Stromal cell of bone marrow (primary cell): ENCODE results near the gene HEPACAM.

Source experiments
- DNase-seq: peaks from one replicate; pipeline ENCODE4 v3.0.0-alpha.2; 2012; ENCODE audit warnings: low read depth

Gene HEPACAM

DNA sequence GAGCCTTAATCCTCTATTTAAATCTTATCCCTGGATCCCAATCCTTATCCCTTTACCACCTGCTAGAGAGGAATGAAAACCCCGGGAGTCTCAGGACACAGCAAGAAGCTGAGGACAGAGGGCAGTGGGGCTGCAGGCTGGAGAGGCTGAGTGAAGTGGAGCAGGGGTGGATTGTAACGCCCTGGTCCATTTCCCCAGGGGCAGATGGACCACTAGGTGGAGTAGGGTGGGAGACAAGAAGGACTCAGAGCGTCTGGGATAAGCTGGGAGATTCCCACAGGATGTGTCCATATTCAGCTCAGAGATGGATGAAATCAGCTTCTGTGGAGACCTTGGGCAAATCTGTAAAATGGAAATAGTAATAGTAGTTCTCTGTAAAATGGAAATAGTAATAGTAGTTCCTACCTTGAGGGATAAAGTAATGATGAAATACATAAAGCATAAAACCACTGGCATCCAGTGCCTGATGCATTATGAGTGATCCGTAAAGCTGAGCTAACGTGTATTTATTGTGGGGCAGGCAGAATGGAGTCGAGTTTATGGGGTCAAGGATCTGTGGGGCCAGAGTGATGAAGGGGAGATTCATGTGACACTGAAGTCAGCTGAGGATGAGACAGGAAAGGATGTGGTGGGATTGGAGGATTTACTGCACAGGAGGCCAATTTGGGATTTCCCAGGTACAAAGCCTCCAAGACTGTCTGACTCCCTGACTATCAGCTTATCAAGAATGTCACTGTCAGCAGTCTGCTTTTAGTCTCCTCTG lies 36.3 kb downstream of the HEPACAM start:
- no peak for DNase-seq

DNA sequence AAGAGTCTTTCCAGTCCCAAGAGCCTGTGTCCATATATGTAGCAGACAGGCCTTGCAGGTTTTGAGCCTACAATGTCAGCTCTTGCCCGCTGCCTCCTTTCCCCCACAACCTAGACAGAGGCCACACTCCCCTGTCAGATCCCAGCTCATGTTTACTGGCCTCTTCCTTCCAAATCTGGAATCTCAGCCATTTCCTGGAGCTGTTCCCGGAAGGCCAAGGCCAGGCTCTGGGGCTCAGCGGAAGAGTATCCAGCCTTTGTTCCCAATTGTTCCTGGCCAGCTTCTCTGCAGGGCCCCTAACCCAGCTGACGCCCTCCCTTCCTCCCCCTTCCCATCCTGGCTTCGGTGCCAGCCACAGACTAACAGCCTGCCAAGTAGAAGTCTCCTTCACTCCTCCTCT lies 37.1 kb downstream of the HEPACAM start:
- DNase-seq: peak; percentile 48

- DNase-seq: peak; percentile 88
Measured at GRCh38 chr11:124898263-124898680, 37.6 kb downstream of the HEPACAM start.

DNA sequence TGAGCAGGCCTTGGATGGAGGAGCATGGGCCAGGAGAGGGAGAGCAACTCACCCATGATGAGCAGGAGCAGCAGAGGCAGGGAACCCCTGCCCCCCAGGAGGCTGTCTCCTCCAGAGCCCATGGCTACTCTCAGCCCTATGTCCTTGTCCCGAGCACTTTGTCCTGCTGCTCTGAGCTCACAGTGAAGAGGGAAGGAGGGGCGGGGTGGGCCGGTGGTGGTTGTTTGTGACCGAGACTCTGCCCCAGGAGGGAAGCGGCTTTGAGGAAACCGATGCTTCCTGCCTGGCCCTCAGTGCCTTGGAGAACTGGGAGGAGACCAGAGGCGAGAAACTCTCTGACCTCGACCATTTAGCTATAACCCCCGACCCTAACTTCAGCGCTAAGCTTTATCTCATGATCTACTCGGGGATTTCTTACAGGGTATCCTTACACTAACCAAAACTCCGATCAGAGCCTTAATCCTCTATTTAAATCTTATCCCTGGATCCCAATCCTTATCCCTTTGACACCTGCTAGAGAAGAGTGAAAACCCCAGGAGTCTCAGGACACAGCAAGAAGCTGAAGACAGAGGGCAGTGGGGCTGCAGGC lies 38.1 kb downstream of the HEPACAM start, which contains the start of gene ROBO4:
Gene ROBO4 (minus strand): TSS at position 192 of the 589 bp plus-strand sequence. CDS start 70 bp downstream, at position 122.
- DNase-seq: no peak

GRCh38 chr11:124896821-124897391 lies 38.9 kb downstream of the HEPACAM start:
- no peak for DNase-seq

- DNase-seq: no peak
Measured at GRCh38 chr11:124896071-124896750, 39.6 kb downstream of the HEPACAM start.

DNA sequence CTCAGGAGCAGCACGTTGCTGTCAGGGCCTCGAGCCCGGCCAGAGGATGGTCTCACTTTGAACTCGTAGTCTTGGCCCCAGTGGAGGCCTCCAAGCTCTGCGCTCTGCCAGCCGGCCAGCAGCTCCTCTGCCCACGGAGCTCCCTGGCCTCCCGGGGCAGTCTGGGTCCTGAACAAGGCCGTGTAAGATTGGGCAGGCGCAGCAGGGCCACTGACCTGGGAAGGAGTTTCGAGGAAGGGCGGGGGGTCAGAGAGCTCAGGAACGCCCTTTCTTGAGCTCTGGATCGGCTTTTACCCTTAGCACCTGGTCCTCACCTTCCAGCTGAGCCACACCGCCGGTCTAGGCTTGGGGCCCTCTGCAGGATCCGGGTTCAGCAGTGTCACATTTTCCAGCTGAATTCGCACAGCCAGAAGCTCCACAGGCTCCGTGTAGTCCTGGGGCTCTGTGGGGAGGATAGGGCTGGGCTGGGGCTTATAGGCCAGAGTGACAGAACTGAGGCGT lies 40.3 kb downstream of the HEPACAM start:
- no peak for DNase-seq

DNA sequence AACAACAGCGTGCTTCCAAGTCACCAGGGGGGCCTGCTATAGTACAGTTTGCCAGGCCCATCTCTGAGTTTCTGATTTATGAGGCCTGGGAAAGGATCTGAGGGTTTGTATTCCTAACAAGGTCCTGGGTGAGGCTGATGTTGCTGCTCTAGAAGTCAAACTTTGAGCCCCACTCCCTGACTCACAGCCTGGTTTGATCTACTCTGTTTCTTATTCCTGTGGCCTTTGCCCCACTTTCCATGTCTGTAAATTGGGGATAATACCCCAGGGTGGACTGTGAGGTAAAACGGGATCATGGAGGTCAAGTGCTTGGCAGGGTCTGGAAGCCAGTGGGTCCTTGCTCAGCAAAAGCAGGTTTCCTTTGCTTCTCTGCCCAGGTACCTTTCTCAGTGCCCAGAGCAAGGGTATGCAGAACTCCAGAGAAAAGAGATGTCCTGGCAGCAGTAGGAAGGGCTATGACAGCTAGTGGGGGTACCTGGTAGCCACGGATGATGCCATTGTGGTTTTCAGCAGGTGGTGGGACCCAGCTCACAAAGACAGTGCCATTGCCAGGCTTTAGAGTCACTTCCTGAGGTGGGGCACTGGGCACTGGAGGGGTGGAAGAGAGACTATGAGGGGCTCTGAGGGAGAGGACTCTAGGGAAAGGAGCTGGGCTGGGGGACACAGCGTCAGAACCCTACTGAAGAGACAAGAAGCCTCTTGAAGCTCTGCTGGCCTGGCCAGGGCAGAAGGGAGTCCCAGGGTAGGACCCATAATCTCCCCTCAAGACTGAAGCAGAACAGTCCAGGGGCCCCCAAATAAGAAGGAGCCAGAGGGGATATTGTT lies 41.0 kb downstream of the HEPACAM start:
- no peak for DNase-seq

GRCh38 chr11:124893781-124894401 lies 42.0 kb downstream of the HEPACAM start:
- no peak for DNase-seq

DNA sequence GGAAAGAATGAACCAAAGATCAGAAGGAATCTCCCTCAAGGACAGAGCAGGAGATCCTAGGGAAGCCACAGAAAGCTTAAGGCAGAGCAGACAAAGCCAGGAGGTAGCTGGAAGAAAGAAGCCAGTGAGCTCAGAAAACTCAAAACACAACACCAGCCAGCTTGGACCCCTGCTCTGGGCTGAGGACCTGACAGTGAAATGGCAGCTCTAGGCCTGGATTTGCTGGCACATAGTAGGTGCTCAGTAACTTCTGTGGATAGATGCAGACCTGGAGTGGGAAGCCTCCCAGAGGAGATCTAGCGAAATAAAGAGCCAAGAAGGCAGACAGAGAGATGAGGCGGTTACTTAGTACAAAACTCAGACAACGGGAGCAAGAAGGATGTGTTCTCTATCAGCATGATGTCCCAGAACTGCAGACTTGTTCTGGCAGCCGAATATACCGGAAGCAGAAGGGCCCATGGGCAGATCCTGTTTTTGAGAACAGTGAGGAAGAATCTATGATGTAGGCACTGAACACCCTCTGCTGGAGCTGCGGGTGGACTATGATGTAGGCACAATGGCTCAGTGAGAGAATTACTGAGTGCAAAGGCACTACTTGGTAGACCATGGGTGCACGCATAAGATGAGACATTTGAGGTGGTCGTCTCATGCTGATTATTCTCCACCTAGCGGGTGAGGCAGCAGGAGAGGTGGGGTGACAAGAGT lies 42.9 kb downstream of the HEPACAM start:
- no peak for DNase-seq

- no peak for DNase-seq
Measured at GRCh38 chr11:124892146-124892545, 43.7 kb downstream of the HEPACAM start.

DNA sequence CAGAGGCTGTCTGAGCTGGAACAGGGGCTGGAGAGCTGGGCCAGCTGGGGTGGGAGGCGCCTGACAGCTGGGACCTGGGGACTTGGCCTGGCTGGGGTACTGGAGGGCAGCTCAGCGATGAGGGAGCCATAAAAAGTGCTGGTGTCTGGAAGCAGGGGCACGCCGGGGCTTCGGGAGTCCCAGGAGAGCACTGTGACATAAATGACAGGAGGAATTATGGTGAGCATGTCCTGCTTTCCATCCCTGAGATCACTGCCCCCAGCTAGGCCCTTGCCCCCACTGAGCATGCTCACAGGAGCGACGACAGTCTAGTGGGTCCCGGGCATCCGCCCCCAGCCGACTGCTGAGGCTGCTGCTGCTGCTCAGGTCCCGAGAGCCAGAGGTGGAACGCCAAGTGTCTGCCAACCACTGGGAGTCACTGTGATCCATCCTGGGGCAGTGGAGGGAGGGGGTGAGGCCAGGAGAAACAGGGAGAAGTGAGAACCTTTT lies 44.4 kb downstream of the HEPACAM start:
- DNase-seq: no peak

- no peak for DNase-seq
Measured at GRCh38 chr11:124890683-124891372, 45.0 kb downstream of the HEPACAM start.

DNA sequence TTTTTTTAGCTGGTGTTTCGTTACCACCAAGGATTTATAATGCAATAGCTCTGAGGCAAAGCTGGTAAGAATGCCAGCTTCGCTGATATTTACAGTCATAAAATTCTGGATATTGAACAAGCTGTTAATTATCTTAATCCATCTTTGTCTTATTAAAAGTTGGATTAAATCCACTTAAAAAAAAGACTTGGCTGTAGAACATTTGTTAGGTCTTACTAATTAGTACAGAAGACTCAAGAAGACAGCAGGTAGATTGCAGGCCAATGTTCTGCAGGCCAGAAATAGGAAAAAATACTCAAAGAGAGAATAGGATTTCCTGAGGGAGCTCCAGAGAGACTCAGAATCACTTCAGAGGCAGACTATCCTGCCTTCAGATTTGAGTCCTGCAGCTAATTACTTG lies 45.7 kb downstream of the HEPACAM start:
- DNase-seq: no peak

DNA sequence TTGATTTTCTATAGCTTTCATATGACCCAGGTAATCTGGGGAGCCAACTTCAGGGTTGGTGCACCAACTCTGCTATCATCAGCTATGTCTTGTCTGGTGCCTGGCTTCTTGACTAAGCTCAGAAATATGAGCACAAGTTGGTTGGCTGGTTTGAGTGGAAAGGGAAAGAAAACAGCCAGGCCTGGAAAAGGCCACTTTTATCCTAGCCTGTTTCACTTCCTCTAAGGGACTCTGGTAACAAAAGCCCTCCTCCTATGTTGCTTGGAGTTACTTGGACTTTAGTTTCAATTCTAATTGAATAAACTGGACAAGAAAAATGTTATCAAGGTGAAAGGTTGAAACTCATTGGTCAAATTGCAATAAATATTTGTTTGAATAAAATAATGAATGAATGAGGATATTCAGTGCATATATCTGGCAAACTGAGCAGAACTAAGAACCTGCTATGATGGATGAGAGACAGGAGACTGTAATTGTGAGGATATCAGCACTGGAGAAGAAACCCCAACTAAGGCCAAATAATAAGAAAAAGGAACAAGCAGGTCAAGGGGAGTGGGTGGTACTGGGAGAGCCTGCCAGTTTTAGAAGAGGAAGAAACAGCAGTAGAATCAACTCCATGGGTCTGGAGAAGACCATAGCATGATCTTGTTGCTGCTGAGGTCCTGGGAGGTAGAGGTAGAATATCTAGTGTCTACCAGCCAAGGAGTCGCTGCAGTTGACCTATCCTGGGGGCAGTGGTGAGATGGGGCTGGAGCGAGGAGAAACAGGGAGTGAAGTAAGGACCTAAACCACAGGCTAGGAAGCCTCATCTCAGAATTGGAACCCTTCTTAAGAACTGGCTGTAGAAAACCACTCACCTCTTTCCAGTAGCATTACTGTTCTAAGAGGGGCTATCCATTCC lies 46.4 kb downstream of the HEPACAM start:
- DNase-seq: no peak

DNA sequence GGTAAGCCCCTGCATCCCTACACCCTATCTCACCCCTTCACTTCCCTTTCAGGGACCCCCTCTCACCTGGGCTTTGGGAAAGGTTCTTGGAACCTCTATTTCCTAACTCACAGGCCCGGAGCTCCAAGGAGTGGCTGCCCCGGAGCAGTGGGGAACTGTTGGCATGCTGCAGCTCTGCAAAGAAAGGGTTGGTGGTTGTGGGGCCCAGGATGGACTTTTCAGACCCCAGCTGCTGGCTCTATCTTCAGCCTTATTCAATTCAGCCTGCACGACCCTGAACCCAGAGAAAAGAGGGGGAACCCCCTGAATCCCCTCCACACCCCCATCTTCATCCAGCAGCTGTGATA lies 48.2 kb downstream of the HEPACAM start:
- no peak for DNase-seq

DNA sequence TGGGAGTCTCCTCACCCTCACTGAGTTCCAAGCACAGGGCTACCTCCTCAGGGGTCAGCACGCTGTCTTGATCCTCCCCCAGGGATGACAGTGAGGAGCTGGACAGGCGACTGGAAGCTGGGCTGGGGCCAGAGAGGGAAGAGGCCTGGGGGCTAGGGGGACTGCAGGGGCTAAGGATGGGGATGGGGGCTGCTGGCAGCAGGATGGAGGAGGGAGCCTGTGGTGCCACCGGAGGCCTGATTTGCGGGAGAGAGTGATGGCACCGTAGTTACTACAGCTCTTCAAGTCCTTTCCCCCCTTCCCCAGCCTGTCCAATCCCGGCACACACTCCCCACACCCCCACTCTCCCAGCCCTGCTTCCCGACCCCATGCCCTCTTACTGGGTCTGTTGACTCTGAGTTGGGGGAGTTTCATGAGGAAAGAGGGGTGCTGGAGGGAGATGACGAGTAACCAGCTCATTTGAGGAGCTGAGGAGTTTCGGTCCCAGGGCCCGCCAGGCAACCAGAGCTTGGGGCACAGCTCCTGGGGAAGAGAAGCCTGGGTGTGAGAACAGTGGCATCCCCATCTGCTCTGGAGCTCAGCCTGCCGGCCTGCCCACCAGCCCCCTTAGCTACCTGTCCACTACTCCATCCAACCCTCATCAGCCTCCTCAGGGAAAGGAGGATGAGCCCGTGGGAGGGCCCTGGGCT lies 48.7 kb downstream of the HEPACAM start:
- DNase-seq: no peak

DNA sequence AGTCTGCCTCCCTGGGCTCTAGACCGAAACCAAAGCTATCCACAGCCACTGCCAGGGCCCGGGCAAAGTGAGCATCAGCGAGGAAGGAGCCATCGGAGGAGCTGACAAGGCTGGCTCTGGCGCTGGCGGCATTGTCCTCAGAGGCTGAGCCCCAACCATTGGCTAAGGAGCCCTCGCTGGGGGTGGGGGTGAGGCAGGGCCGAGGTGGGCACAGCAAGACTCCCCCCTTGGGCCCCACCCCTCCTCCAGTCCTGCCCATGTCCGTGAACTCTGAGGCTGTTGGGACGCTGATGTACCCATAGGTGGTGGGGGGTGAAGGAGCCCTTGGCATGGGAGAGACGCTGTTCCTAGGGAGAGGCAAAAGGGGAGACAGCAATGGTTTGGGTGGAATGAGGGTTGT lies 49.4 kb downstream of the HEPACAM start:
- DNase-seq: no peak
